Activated CD4-positive, alpha-beta T cell treated with anti-CD3 and anti-CD28 coated beads for 1 hour (primary cell): ENCODE data around the gene EXT2.

Source experiments
- DNase-seq: peaks from one replicate; pipeline ENCODE4 v3.0.0-alpha.2; 2020

Gene EXT2

DNA sequence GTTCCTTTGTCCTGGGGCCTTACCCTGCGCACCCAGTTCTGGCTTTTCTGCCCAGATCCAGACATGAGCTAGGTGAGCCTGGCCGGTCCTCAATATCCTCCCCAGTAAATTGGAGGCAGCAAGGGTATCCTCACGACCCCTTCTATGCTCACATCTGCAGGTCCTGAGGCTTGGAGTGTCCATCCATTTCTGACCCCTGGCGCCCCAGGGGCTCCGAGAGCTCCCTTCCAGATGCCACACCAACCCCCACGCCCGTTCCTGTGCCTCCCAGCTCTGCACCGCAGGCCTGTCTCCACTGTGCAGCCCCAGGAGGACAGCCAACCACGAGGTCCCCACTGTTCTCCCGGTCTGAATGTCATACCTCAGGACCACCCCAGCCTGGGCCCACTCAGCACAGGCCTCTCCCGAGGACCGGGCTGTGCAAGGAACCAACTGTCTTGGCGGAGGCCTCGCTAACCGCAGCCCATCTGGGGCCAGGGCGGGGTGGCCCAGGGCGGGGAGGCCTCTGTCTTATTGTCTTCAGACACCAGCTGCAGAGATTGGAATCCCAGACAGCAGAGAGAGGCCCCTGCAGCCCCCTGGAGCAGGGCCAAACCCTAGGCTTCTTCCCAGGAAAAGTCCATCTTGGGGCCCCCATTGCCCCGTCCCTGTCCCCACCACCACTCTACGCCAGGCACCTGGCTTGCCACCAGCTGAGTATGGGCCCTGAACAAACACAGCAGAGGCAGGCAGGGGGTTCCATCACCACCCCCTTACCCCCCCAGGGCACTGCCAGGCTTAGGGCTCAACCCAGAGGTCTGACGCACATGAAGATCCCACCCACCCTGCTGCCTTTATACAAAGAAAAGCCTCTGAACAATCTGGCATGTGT lies 175.2 kb downstream of the EXT2 start:
- DNase-seq: no peak

DNA sequence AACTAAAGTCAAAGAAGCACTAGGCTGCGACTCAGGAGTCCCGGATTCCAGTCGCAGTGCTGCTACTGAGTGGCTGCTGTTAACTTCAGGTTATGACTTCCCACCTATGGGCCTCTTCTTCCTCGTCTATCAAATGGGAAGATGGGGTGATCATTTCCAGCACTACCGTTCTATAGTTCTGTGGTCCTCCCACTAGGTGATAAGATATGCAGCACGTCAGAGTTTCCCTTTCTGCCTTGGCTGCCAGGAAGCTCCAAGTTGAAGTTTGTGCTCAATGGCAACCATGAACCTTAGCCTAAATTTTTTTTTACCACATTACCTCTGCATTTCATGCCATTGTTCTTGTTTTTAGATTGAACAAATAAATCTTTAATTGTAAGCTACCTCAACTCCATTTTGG lies 175.8 kb downstream of the EXT2 start:
- no peak for DNase-seq

DNA sequence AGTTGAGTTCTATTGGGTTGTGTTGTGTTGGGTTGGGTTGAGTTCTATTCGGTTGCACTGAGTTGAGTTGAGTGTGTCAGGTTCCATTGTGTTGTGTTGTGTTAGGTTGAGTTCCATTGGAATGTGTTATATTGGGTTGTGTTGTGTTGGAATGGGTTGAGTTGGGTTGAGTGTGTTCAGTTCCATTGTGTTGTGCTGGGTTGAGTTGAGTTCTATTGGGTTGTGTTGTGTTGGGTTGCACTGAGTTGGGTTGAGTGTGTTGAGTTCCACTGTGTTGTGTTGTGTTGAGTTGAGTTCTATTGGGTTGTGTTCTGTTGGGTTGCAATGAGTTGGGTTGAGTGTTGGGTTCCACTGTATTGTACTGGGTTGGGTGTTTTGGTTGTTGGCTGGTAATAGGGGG lies 178.9 kb downstream of the EXT2 start:
- no peak for DNase-seq

- no peak for DNase-seq
Observed at GRCh38 chr11:44275241-44275640, 179.8 kb downstream of the EXT2 start.

DNA sequence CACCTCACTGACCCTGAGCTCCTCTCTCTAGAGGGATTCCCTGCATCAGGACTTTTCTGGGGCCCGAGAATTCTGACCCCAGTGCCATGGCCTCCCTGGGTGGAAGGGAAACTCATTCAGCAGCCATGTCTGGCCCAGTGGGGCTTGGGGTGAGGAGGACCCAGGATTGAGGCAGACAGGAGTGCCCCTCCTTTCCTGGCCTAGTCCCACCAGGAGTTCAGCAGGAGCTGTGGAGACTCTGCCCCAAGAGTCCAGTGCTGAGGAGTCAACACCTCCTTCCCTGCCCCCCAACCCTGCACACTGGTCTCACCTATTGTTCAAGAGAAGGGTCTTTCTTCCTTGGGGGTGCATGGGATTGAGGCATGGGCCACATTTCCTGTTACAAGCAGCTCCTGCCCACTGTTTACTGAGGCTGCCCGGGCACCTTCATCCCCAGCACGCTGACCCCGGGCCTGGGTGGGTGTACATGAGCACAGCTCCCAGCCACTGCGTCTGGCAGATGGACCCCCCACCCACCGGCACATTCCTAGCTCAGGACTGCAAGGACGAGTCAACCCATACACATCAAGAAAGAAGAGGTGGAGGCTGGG lies 180.6 kb downstream of the EXT2 start:
- DNase-seq: no peak

- DNase-seq: no peak
Observed at GRCh38 chr11:44277196-44278090, 182.0 kb downstream of the EXT2 start.

DNA sequence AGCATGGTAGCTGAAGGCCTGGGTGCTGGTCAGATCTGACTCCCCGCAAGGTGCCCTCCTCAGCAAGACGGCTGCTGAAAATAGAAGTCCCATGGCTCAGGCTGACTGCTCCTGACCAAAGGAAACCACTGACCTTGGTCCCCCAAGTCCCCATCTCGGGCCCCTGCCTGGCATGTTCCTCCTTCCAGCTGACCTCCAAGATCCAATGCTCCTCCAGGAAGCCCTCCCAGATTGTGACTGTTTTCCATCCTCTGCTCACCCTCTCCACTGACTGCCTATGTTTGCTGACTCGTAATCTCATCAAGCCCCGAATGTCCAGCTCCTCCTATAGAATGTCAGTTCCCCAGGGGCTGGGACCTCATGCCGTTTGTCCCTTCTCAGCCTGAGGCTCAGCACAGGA lies 184.0 kb downstream of the EXT2 start:
- no peak for DNase-seq

- no peak for DNase-seq
Observed at GRCh38 chr11:44280257-44280656, 184.8 kb downstream of the EXT2 start.

- DNase-seq: no peak
Observed at GRCh38 chr11:44281151-44281550, 185.7 kb downstream of the EXT2 start.

- DNase-seq: no peak
Observed at GRCh38 chr11:44282620-44283019, 187.1 kb downstream of the EXT2 start.

DNA sequence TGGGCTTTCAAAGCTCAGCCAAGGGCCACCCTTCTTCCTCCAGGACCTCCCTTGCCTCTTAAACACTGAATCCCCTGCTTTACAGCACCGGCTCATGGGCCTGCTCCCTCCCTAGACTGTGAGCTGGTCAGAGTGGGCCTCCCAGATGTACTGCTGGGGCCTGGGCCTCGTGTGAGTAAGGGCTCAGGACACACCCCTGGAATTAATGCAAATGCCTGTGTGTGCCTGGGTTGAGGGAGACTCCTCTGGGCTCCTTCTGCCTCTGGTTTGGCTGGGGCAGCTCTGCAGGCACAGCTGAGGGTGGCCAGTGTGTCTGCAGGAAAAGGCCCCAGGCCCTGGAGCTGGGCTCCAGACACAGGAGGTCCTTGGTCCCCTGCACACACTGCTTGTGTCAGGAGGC lies 190.3 kb downstream of the EXT2 start:
- no peak for DNase-seq

- peak; percentile 33 for DNase-seq
Observed at GRCh38 chr11:44286268-44286880, 190.9 kb downstream of the EXT2 start.

- no peak for DNase-seq
Observed at GRCh38 chr11:44286911-44287310, 191.4 kb downstream of the EXT2 start.

DNA sequence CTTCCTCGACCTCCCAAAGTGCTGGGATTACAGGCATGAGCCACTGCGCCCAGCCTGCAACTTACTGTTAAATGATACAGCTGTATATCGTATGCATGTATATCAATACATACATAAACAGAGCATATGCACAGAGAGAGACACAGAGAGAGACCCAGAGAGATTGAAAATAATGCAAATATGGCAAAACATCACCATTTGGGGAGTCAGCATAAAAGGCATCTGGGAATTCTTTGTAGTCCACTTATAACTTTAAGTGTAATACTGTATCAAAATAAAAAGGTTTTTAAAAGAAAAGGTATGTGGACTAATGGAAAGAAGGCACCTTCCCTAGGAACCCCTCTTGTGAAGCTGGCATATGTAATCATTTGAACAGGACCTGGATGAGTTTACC lies 192.7 kb downstream of the EXT2 start:
- no peak for DNase-seq

GRCh38 chr11:44290208-44290607 lies 194.7 kb downstream of the EXT2 start:
- DNase-seq: no peak
